Smooth muscle cell (in vitro differentiated cells): ENCODE results near the gene KHDC3L. TPM values are rescaled to one million over a fixed set of nuclear protein-coding genes. Genes with fewer than 3 reads are reported as not detected.

Experiments used
- DNase-seq: peaks from one replicate; lab custom pipeline; 2025; ENCODE audit not compliant: unreplicated experiment; lab: John Stamatoyannopoulos, UW
- H2AFZ ChIP-seq: fragments of 200-600 bp; sonication (generic); 2 replicates; pipeline ENCODE4 v1.6.0; 2016; ENCODE audit warnings: antibody characterized with exemption, low read depth, mild to moderate bottlenecking
- H3F3A ChIP-seq: fragments of 200-600 bp; sonication (generic); 2 replicates; pipeline ENCODE4 v1.6.0; 2017; ENCODE audit warnings: antibody characterized with exemption, low read depth
- H3K27ac ChIP-seq: fragments of 200-600 bp; sonication (generic); 2 replicates; pipeline ENCODE4 v1.5.1; 2016; ENCODE audit warnings: low read depth, mild to moderate bottlenecking
- H3K27me3 ChIP-seq: fragments of 200-600 bp; sonication (generic); 2 replicates; pipeline ENCODE4 v1.6.1; 2016; ENCODE audit warnings: low read depth, mild to moderate bottlenecking
- H3K36me3 ChIP-seq: fragments of 200-600 bp; sonication (generic); 2 replicates; pipeline ENCODE4 v1.5.1; 2016; ENCODE audit warnings: low read depth
- H3K4me1 ChIP-seq: fragments of 200-600 bp; sonication (generic); 2 replicates; pipeline ENCODE4 v1.5.1; 2016; ENCODE audit warnings: low read depth
- H3K4me2 ChIP-seq: fragments of 200-600 bp; sonication (generic); 2 replicates; pipeline ENCODE4 v1.6.0; 2016; ENCODE audit warnings: mild to moderate bottlenecking
- H3K4me3 ChIP-seq: fragments of 200-600 bp; sonication (generic); 2 replicates; pipeline ENCODE4 v1.5.1; 2016; ENCODE audit warnings: mild to moderate bottlenecking
- H3K79me2 ChIP-seq: fragments of 200-600 bp; sonication (generic); 2 replicates; pipeline ENCODE4 v1.6.0; 2016; ENCODE audit warnings: low read depth, mild to moderate bottlenecking
- H3K9ac ChIP-seq: fragments of 200-600 bp; sonication (generic); 2 replicates; pipeline ENCODE4 v1.6.0; 2016; ENCODE audit warnings: low read depth
- H3K9me3 ChIP-seq: fragments of 200-600 bp; sonication (generic); replicated peaks from 2 replicates; pipeline ENCODE4 v1.5.1; 2016; ENCODE audit warnings: low read depth
- H4K20me1 ChIP-seq: fragments of 200-600 bp; sonication (generic); 2 replicates; pipeline ENCODE4 v1.6.0; 2016; ENCODE audit warnings: low read depth
- CTCF ChIP-seq: fragments of 200-600 bp; sonication (generic); IDR thresholded peaks from 2 replicates; pipeline ENCODE4 v1.5.1; 2017; ENCODE audit warnings: borderline replicate concordance, mild to moderate bottlenecking, antibody characterized with exemption; ENCODE audit not compliant: insufficient read depth, poor library complexity, severe bottlenecking
- WGBS: methylation state at CpG from one replicate; pipeline ENCODE4 v1.1.7; 2016; ENCODE audit warnings: low lambda C conversion rate; 5-methylcytosine and 5-hydroxymethylcytosine counted together
- polyA plus RNA-seq: library from polyadenylated mRNA; unstranded; fragments of >200 nt; fragmentation: Nextera tagmentation; extraction: Ambion mirVana; gene quantifications from 2 replicates; pipeline ENCODE4 v1.2.1, GENCODE V29; 2016
- total RNA-seq: library from RNA; depleted of rRNA; stranded (reverse); fragments of >200 nt; gene quantifications from 2 replicates; pipeline ENCODE4 v1.2.3, GENCODE V29; 2014

The KHDC3L gene
- total and polyA plus RNA-seq, 2 experiments from 2014 or later: not detected

- no peaks in the 10 kb centered on the region for H3K4me1 ChIP-seq
- H3K4me2 ChIP-seq: no peak within 1 kb of the TSS
- H2AFZ ChIP-seq: no peak within 1 kb of the TSS
- no peaks in the 10 kb centered on the region for H3K36me3 ChIP-seq
- no peaks in the 10 kb centered on the region for H3K9me3 ChIP-seq
- no peaks in the 10 kb centered on the region for H3K79me2 ChIP-seq
- TF ChIP-seq CTCF: no peak
- DNase-seq: no peak
- 97% methylated on average over 36 of the region's 36 CpGs for WGBS
- no peaks in the 10 kb centered on the region for H3F3A ChIP-seq
- no peaks in the 10 kb centered on the region for H3K27me3 ChIP-seq
- H3K4me3 ChIP-seq: no peak within 1 kb of the TSS
- no peak within 1 kb of the TSS for H3K27ac ChIP-seq
- H3K9ac ChIP-seq: no peak within 1 kb of the TSS
- no peaks in the 10 kb centered on the region for H4K20me1 ChIP-seq
Measured at GRCh38 chr6:73369563-73369962, 7.1 kb downstream of the KHDC3L start, which contains the start of gene OOEP. OOEP (minus strand) TSS chr6:73369897; CDS start chr6:73369792, 105 bp downstream.

- Histone ChIP-seq H3K9ac (no peak overlapping the region), H4K20me1 (no peaks in the 10 kb centered on the region), H3K27me3 (no peaks in the 10 kb centered on the region), H3K4me1 (no peaks in the 10 kb centered on the region), H3K27ac (no peak overlapping the region), H2AFZ (no peak overlapping the region), H3F3A (no peaks in the 10 kb centered on the region), H3K4me3 (no peak overlapping the region), H3K36me3 (no peaks in the 10 kb centered on the region), H3K9me3 (no peaks in the 10 kb centered on the region), H3K4me2 (no peak overlapping the region), H3K79me2 (no peaks in the 10 kb centered on the region)
- DNase-seq: no peak
- WGBS: 95% methylated on average over 4 of the region's 4 CpGs
- TF ChIP-seq CTCF: no peak
Measured at GRCh38 chr6:73371984-73372383, 9.5 kb downstream of the KHDC3L start.

GRCh38 chr6:73372516-73372915 is 10.1 kb downstream of the KHDC3L start:
- Histone ChIP-seq H3K36me3 (no peaks in the 10 kb centered on the region), H3K4me3 (no peak overlapping the region), H3K27me3 (no peaks in the 10 kb centered on the region), H3K9me3 (no peaks in the 10 kb centered on the region), H3K4me1 (no peaks in the 10 kb centered on the region), H3K4me2 (no peak overlapping the region), H3K9ac (no peak overlapping the region), H3K27ac (no peak overlapping the region), H4K20me1 (no peaks in the 10 kb centered on the region), H2AFZ (no peak overlapping the region), H3F3A (no peaks in the 10 kb centered on the region), H3K79me2 (no peaks in the 10 kb centered on the region)
- no peak for DNase-seq
- WGBS: 94% methylated on average over 10 of the region's 10 CpGs
- TF ChIP-seq CTCF: no peak

- H3F3A ChIP-seq: no peaks in the 10 kb centered on the region
- no peaks in the 10 kb centered on the region for H4K20me1 ChIP-seq
- no peaks in the 10 kb centered on the region for H3K36me3 ChIP-seq
- H3K4me1 ChIP-seq: no peaks in the 10 kb centered on the region
- no peak for TF ChIP-seq CTCF
- no peaks in the 10 kb centered on the region for H3K79me2 ChIP-seq
- H3K4me3 ChIP-seq: no peak overlapping the region
- no peaks in the 10 kb centered on the region for H3K9me3 ChIP-seq
- WGBS: 100% methylated on average over 1 of the region's 1 CpG
- H2AFZ ChIP-seq: no peak overlapping the region
- no peaks in the 10 kb centered on the region for H3K27me3 ChIP-seq
- H3K27ac ChIP-seq: no peak overlapping the region
- no peak for DNase-seq
- H3K9ac ChIP-seq: no peak overlapping the region
- H3K4me2 ChIP-seq: no peak overlapping the region
Measured at GRCh38 chr6:73375216-73375615, 12.8 kb downstream of the KHDC3L start.
